Lung (tissue), 12 donors: ENCODE results near the gene HJV. TPM values are rescaled to one million over a fixed set of nuclear protein-coding genes. Genes with fewer than 3 reads are reported as not detected.
A peak's percentile ranks its signal among the peaks of the same experiment; 100 is the strongest.

ENCODE experiments used
- ATAC-seq: fragments of 200-7000 bp; cut with Tn5 transposase; one replicate; pipeline ENCODE4 v1.9.1; 2020; ENCODE audit warnings: moderate number of reproducible peaks; ENCODE audit not compliant: insufficient read depth, low FRiP score
- DNase-seq, 3 donors: peaks; one replicate each; pipeline ENCODE4 v3.0.0-alpha.2; 2013 to 2017
- H3K27ac ChIP-seq, 2 donors: one replicate each; pipeline ENCODE4 v1.5.1; 2013; ENCODE audit warnings: mild to moderate bottlenecking in 2 of 2, moderate library complexity in 2 of 2, control low read depth in 1 of 2, inconsistent platforms in 1 of 2, low read depth in 1 of 2, low read length in 1 of 2
- H3K27me3 ChIP-seq, 3 donors: one replicate each; pipeline ENCODE4 v1.5.1; 2013; ENCODE audit warnings: low read length in 2 of 3; ENCODE audit not compliant: control insufficient read depth in 3 of 3, insufficient read depth in 3 of 3
- H3K36me3 ChIP-seq, 4 donors: one replicate each; pipeline ENCODE4 v1.5.1; 2013; ENCODE audit warnings: low read length in 4 of 4, mild to moderate bottlenecking in 1 of 4, moderate library complexity in 1 of 4; ENCODE audit not compliant: control insufficient read depth in 4 of 4, insufficient read depth in 4 of 4
- H3K4me1 ChIP-seq, 5 donors: one replicate each; pipeline ENCODE4 v1.5.1; 2013; ENCODE audit warnings: low read length in 5 of 5, mild to moderate bottlenecking in 2 of 5, moderate library complexity in 1 of 5; ENCODE audit not compliant: control insufficient read depth in 5 of 5, insufficient read depth in 5 of 5
- H3K4me3 ChIP-seq: one replicate; pipeline ENCODE4 v1.5.1; 2013; ENCODE audit warnings: mild to moderate bottlenecking, control low read depth, moderate library complexity
- H3K9ac ChIP-seq, 2 donors: one replicate each; pipeline ENCODE4 v1.5.1; 2013; ENCODE audit warnings: low read length in 2 of 2, control low read depth in 1 of 2; ENCODE audit not compliant: insufficient read depth in 1 of 2
- H3K9me3 ChIP-seq, 4 donors: one replicate each; pipeline ENCODE4 v1.5.1; 2013; ENCODE audit warnings: low read length in 3 of 4, mild to moderate bottlenecking in 1 of 4, moderate library complexity in 1 of 4; ENCODE audit not compliant: control insufficient read depth in 4 of 4, insufficient read depth in 3 of 4
- CTCF ChIP-seq: IDR thresholded peaks from 2 replicates; pipeline ENCODE4 v1.5.1; 2012; ENCODE audit warnings: mild to moderate bottlenecking; ENCODE audit errors: control extremely low read depth, extremely low read depth
- whole genome bisulfite sequencing, 2 donors: extraction: QIAGEN DNeasy Blood & Tissue Kit; methylation state at CpG; one replicate each; pipeline ENCODE4 v1.1.7; 2013; 5-methylcytosine and 5-hydroxymethylcytosine counted together
- polyA plus RNA-seq, 2 donors: library from polyadenylated mRNA; stranded (reverse); fragments of 200-250 nt; gene quantifications; one replicate each; pipeline ENCODE4 v1.2.1, GENCODE V29; 2013
- total RNA-seq, 2 donors: library from RNA; depleted of rRNA in 1 of 2; stranded (reverse); fragments of >200 nt in 1 of 2; gene quantifications; one replicate each; pipeline ENCODE4 v1.2.1, GENCODE V29; 2014 to 2021
- donor health status: control.
- donor health status: control.
- donor health status: Bipolar disorder and iron deficiency.
- donor health status: healthy.
- donor health status: DM: yes; HTN: yes; CAD: no.

The HJV gene
- total and polyA plus RNA-seq, 4 donors: not detected

- Histone ChIP-seq H3K36me3 (peaks cover 0 to 2% (median 0%) of the 10 kb centered on the region in 4 donors), H3K27me3 (no peaks in the 10 kb centered on the region), H3K4me1 (peaks cover 17 to 70% (median 22%) of the 10 kb centered on the region in 5 donors), H3K9ac (no peak overlapping the region), H3K4me3 (no peak overlapping the region), H3K27ac (peak overlapping the region; percentile 62 to 99), H3K9me3 (no peaks in the 10 kb centered on the region)
- no peak for TF ChIP-seq CTCF
- ATAC-seq (no peak), DNase-seq (no peak)
- WGBS, 2 donors: 70 to 79% methylated on average over 6 of the region's 6 CpGs
Observed at GRCh38 chr1:145982010-145982723, 39.4 kb downstream of the HJV start.

GRCh38 chr1:145980457-145980994 is 41.0 kb downstream of the HJV start:
- WGBS, 2 donors: 80 to 83% methylated on average over 1 of the region's 1 CpG
- DNase-seq (no peak), ATAC-seq (no peak)
- H3K4me1 ChIP-seq: peaks cover 17 to 58% (median 22%) of the 10 kb centered on the region in 5 donors
- peaks cover 0 to 5% (median 0%) of the 10 kb centered on the region in 4 donors for H3K36me3 ChIP-seq
- H3K27ac ChIP-seq: peak overlapping the region; percentile 86 to 99
- peak overlapping the region in 1 of 2 donors; percentile 90 for H3K9ac ChIP-seq
- no peaks in the 10 kb centered on the region for H3K27me3 ChIP-seq
- no peaks in the 10 kb centered on the region for H3K9me3 ChIP-seq
- H3K4me3 ChIP-seq: no peak overlapping the region
- TF ChIP-seq CTCF: no peak

GRCh38 chr1:145979746-145980456 is 41.6 kb downstream of the HJV start:
- 18% methylated on average over 7 of the region's 7 CpGs for WGBS, 2 donors
- Histone ChIP-seq H3K4me3 (no peak overlapping the region), H3K9me3 (no peaks in the 10 kb centered on the region), H3K4me1 (peaks cover 14 to 53% (median 22%) of the 10 kb centered on the region in 5 donors), H3K36me3 (peaks cover 0 to 5% (median 1%) of the 10 kb centered on the region in 4 donors), H3K27me3 (no peaks in the 10 kb centered on the region), H3K27ac (peak overlapping the region; percentile 94 to 99), H3K9ac (peak overlapping the region in 1 of 2 donors; percentile 90)
- ATAC-seq: no peak
- peak in 1 of 3 donors; percentile 47 for DNase-seq
- no peak for TF ChIP-seq CTCF
